Tibial nerve (tissue), 4 donors: ENCODE data around the gene MELTF.

Experiments
- EP300 ChIP-seq, 2 donors: sonication (generic); formaldehyde crosslinking; IDR thresholded peaks; one replicate each; pipeline ENCODE4 v1.6.1; 2017; ENCODE audit warnings: antibody characterized with exemption in 2 of 2, mild to moderate bottlenecking in 1 of 2
- TF ChIP-seq, protein P1 (sequence below), 5 experiments: fragments of 200-600 bp in 3 of 5; fragments of 450-650 bp in 2 of 5; sonication (generic) in 3 of 5; IDR thresholded peaks; one replicate each; pipeline ENCODE4 v1.5.1; 2016 to 2019; ENCODE audit warnings: antibody characterized with exemption in 5 of 5, mild to moderate bottlenecking in 3 of 5, moderate library complexity in 2 of 5

DNA sequence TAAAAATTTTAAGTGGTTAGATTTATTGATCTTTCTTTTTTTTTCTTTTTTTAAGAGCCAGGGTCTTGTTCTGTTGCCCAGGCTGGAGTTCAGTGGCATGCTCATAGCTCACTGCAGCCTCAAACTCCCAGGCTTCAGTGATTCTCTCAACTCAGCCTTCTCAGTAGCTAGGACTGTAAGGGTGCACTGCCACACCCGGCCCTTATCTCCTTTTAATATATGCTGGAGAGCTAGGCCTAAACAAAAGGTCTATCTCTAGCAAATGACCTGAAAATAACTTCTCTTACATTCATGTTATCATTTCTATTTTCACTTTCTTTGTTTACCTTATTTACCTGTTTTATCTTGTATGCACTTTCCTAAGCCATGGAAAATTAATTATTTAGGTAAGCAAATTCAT lies 35.2 kb upstream of the MELTF start:
- TF ChIP-seq, protein P1, sequence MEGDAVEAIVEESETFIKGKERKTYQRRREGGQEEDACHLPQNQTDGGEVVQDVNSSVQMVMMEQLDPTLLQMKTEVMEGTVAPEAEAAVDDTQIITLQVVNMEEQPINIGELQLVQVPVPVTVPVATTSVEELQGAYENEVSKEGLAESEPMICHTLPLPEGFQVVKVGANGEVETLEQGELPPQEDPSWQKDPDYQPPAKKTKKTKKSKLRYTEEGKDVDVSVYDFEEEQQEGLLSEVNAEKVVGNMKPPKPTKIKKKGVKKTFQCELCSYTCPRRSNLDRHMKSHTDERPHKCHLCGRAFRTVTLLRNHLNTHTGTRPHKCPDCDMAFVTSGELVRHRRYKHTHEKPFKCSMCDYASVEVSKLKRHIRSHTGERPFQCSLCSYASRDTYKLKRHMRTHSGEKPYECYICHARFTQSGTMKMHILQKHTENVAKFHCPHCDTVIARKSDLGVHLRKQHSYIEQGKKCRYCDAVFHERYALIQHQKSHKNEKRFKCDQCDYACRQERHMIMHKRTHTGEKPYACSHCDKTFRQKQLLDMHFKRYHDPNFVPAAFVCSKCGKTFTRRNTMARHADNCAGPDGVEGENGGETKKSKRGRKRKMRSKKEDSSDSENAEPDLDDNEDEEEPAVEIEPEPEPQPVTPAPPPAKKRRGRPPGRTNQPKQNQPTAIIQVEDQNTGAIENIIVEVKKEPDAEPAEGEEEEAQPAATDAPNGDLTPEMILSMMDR (IDR thresholded peaks at IDR 0.05) = no peak
- no peak for TF ChIP-seq EP300 (IDR thresholded peaks at IDR 0.05)
